ENCODE measurements around the gene MYLK3. TPM values are rescaled to one million over a fixed set of nuclear protein-coding genes. Genes with fewer than 3 reads are reported as not detected.

MYLK3 gene
- total and polyA plus RNA-seq, 2 donors (not counting 3 experiments of a cell fraction or from before 2014, with no cell fraction given) = not detected

GRCh38 chr16:46689365-46690280 lies 58.5 kb downstream of the MYLK3 start, which contains the start of gene ORC6:
Gene ORC6 (plus strand): TSS chr16:46689659. CDS start chr16:46689706, 47 bp downstream.
- H3K4me2 ChIP-seq (ENCODE audit: insufficient read depth, low read length) = peak within 1 kb of the TSS; percentile 97
- dilution Hi-C loops (cut with MboI; ENCODE audit: extremely low pct_ligation_motif_present, low sequenced_read_pairs) (no loop called here), intact Hi-C loops (cut with micrococcal nuclease) (loop anchor here (1.0 to 5.0 kb wide), 10 partner anchors 16 to 453 kb away; partner anchors contain the start of genes C16orf87, DNAJA2, GPT2 and NETO2)
- H3K4me1 ChIP-seq (ENCODE audit: control insufficient read depth, extremely low read depth, insufficient read depth, low read length) = peaks cover 30% of the 10 kb centered on the region
- peaks cover 0 to 4% of the 10 kb centered on the region in 2 experiments for H3K36me3 ChIP-seq (ENCODE audit: control insufficient read depth in 2 of 2, extremely low read depth in 1 of 2, insufficient read depth in 2 of 2, low read length in 2 of 2)
- H3K4me3 ChIP-seq (replicated peaks in 1 of 3; ENCODE audit: insufficient read depth in 1 of 3, low read depth in 1 of 3, low read length in 3 of 3) = peak within 1 kb of the TSS; percentile 66 to 96 (median 81)
- ChIA-PET CTCF (interaction anchor here (0.9 to 2.9 kb wide), 2 partner anchors 12 to 16 kb away, joined by 3 to 14 read pairs; no protein-coding TSS in a partner anchor), POLR2A (no interaction called here)
- peak within 1 kb of the TSS; percentile 70 for H3K27ac ChIP-seq (ENCODE audit: insufficient read depth, low read depth, low read length)
- H3K9me3 ChIP-seq (replicated peaks; ENCODE audit: control insufficient read depth, insufficient read depth, low read length) = no peaks in the 10 kb centered on the region
- H3K9me1 ChIP-seq (replicated peaks; ENCODE audit: control insufficient read depth, extremely low read depth, insufficient read depth, low read length) = no peaks in the 10 kb centered on the region
- H2AFZ ChIP-seq (ENCODE audit: low read depth, low read length) = peak within 1 kb of the TSS; percentile 69
- H4K20me1 ChIP-seq (replicated peaks; ENCODE audit: control insufficient read depth, extremely low read depth, insufficient read depth, low read length) = peaks cover 8% of the 10 kb centered on the region
- H3K9ac ChIP-seq (replicated peaks; ENCODE audit: extremely low read depth, insufficient read depth, low read length) = peak within 1 kb of the TSS; percentile 79
- H3K27me3 ChIP-seq (ENCODE audit: control insufficient read depth in 2 of 2, insufficient read depth in 2 of 2, low read length in 2 of 2) = no peaks in the 10 kb centered on the region
- TSS peak; percentile 31 for BruUV-seq (replicated peaks)
- peaks cover 59% of the 10 kb centered on the region for H3K79me2 ChIP-seq (ENCODE audit: control insufficient read depth, insufficient read depth, low read length)
- DNase-seq (ENCODE audit: low read depth, low spot score) = peak; percentile 80
- peak; percentile 78 for TF ChIP-seq POLR2AphosphoS5 (IDR thresholded peaks at IDR 0.05; ENCODE audit: insufficient read depth, low read depth, low read length)
- TF ChIP-seq GATA2 (IDR thresholded peaks at IDR 0.05; ENCODE audit: insufficient read depth, insufficient read length, low read depth, low read length) = no peak
- no peak for TF ChIP-seq FOS (IDR thresholded peaks at IDR 0.05; ENCODE audit: borderline replicate concordance, insufficient read depth, low read length)
- no peak for TF ChIP-seq POLR2A (IDR thresholded peaks at IDR 0.05; ENCODE audit: low read depth, low read length)
- TF ChIP-seq MYC (IDR thresholded peaks at IDR 0.05; ENCODE audit: low read depth, low read length) = no peak
- no peak for TF ChIP-seq EZH2 (IDR thresholded peaks at IDR 0.05; ENCODE audit: borderline replicate concordance, low read depth, low read length, severe bottlenecking)
- TF ChIP-seq, protein P1, sequence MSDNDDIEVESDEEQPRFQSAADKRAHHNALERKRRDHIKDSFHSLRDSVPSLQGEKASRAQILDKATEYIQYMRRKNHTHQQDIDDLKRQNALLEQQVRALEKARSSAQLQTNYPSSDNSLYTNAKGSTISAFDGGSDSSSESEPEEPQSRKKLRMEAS (IDR thresholded peaks at IDR 0.05; ENCODE audit: insufficient read depth, insufficient read length) = peak; percentile 48
- TF ChIP-seq, protein P2, sequence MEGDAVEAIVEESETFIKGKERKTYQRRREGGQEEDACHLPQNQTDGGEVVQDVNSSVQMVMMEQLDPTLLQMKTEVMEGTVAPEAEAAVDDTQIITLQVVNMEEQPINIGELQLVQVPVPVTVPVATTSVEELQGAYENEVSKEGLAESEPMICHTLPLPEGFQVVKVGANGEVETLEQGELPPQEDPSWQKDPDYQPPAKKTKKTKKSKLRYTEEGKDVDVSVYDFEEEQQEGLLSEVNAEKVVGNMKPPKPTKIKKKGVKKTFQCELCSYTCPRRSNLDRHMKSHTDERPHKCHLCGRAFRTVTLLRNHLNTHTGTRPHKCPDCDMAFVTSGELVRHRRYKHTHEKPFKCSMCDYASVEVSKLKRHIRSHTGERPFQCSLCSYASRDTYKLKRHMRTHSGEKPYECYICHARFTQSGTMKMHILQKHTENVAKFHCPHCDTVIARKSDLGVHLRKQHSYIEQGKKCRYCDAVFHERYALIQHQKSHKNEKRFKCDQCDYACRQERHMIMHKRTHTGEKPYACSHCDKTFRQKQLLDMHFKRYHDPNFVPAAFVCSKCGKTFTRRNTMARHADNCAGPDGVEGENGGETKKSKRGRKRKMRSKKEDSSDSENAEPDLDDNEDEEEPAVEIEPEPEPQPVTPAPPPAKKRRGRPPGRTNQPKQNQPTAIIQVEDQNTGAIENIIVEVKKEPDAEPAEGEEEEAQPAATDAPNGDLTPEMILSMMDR (IDR thresholded peaks at IDR 0.05; ENCODE audit: extremely low read depth in 1 of 2, insufficient read depth in 1 of 2, low read depth in 1 of 2, low read length in 2 of 2) = peak; percentile 36 to 70
- TF ChIP-seq JUN (IDR thresholded peaks at IDR 0.05; ENCODE audit: borderline replicate concordance, insufficient read depth, insufficient read length, low read depth) = no peak
- FAIRE-seq = peak; percentile 70
